ENCODE data around the gene N4BP2L1. TPM values are rescaled to one million over a fixed set of nuclear protein-coding genes. Genes with fewer than 3 reads are reported as not detected.

Gene N4BP2L1
- total RNA-seq, 1 experiment from 2014 or later, result 1.1 TPM

DNA sequence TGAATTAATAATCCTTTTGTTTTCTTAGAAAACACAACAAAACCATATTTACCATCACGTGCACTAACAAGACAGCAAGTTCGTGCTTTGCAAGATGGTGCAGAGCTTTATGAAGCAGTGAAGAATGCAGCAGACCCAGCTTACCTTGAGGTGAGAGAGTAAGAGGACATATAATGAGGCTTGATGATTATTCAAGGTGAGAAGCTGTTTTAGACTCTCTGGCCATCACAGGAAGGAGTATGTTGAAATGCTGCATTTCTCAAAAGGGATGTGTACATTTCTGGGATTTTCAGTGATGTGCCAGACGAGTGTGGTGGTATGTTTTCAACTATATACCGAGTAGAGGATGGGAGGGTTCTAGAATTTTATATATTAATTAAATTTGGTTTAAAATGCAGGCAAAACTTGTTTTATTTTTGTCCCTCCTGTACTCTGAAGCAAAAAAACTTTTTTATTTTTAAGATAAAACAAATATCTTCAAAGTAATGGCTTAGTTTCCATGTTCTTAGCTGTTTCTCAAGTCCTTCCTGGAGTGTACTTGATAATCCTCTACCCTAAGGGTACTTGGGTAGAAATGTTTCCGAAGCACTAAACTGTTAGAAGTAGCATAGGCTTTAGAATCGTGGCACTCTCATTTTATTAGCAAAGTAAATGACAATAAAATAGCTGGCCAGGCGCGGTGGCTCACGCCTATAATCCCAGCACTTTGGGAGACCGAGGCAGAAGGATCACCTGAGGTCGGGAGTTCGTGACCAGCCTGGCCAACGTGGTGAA, 51.1 kb downstream of the N4BP2L1 start:
- H3K79me2 ChIP-seq (ENCODE audit: insufficient read depth, low read length), result no peaks in the 10 kb centered on the region
- RAD21 ChIA-PET (ENCODE audit: low non-redundant PET in 1 of 2, low total read pairs in 2 of 2, uncharacterized antibody in 2 of 2, unreplicated experiment in 2 of 2), result no interaction called here
- no peaks in the 10 kb centered on the region for H3K9me3 ChIP-seq (ENCODE audit: control insufficient read depth in 1 of 2, insufficient read depth in 1 of 2, low read depth in 1 of 2, low read length in 2 of 2)
- H4K20me1 ChIP-seq (ENCODE audit: insufficient read depth), result no peaks in the 10 kb centered on the region
- H3K4me2 ChIP-seq (ENCODE audit: low read length), result no peak overlapping the region
- H2AFZ ChIP-seq (ENCODE audit: low read depth, low read length, poor library complexity, severe bottlenecking), result no peak overlapping the region
- CTCF ChIA-PET, result no interaction called here
- ATAC-seq (no peak), DNase-seq (ENCODE audit: low read depth, low spot score) (no peak)
- no peaks in the 10 kb centered on the region for H3K27me3 ChIP-seq (ENCODE audit: insufficient read depth, low read length)
- no peak for TF ChIP-seq SIN3A (IDR thresholded peaks at IDR 0.05; ENCODE audit: low read depth)
- peaks cover 4 to 29% of the 10 kb centered on the region in 2 experiments for H3K36me3 ChIP-seq (ENCODE audit: control insufficient read depth in 1 of 2, insufficient read depth in 2 of 2, low read length in 2 of 2)
- no TSS peak for BruUV-seq (replicated peaks)
- H3K9ac ChIP-seq (ENCODE audit: low read length), result no peak overlapping the region
- no peak overlapping the region for H3K4me3 ChIP-seq (replicated peaks in 1 of 2; ENCODE audit: low read depth in 1 of 2, low read length in 2 of 2)
- intact Hi-C loops (cut with micrococcal nuclease), result no loop called here
- no peak overlapping the region for H3K27ac ChIP-seq (ENCODE audit: low read depth, low read length)
- no peaks in the 10 kb centered on the region for H3K9me2 ChIP-seq (ENCODE audit: insufficient read depth)
- H3K4me1 ChIP-seq (ENCODE audit: control insufficient read depth in 1 of 2, insufficient read depth in 2 of 2, low read length in 2 of 2), result no peaks in the 10 kb centered on the region
- POLR2A ChIA-PET, result no interaction called here

DNA sequence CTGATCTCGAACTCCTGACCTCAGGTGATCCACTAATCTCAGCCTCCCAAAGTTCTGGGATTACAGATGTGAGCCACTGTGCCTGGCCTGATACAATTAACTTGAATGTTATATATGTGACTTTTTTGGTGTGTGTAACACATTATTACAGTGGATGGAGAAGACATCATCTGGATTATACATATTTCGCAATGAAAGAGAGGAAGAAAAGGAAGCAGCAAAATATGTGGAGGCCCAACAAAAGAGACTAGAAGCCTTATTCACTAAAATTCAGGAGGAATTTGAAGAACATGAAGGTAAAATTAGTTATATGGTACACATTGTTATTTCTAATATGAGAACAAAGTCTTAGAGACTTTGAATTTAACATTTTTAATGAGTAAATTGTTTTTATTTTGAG, 57.1 kb downstream of the N4BP2L1 start:
- ChIA-PET CTCF (no interaction called here), POLR2A (no interaction called here), RAD21 (ENCODE audit: low non-redundant PET in 1 of 2, low total read pairs in 2 of 2, uncharacterized antibody in 2 of 2, unreplicated experiment in 2 of 2) (no interaction called here)
- peaks cover 2 to 17% of the 10 kb centered on the region in 2 experiments for H3K36me3 ChIP-seq (ENCODE audit: control insufficient read depth in 1 of 2, insufficient read depth in 2 of 2, low read length in 2 of 2)
- H3K4me1 ChIP-seq (ENCODE audit: control insufficient read depth in 1 of 2, insufficient read depth in 2 of 2, low read length in 2 of 2), result no peaks in the 10 kb centered on the region
- no peak overlapping the region for H2AFZ ChIP-seq (ENCODE audit: low read depth, low read length, poor library complexity, severe bottlenecking)
- H3K9me3 ChIP-seq (ENCODE audit: control insufficient read depth in 1 of 2, insufficient read depth in 1 of 2, low read depth in 1 of 2, low read length in 2 of 2), result no peaks in the 10 kb centered on the region
- no TSS peak for BruUV-seq (replicated peaks)
- no peaks in the 10 kb centered on the region for H4K20me1 ChIP-seq (ENCODE audit: insufficient read depth)
- DNase-seq (ENCODE audit: low read depth, low spot score) (no peak), ATAC-seq (no peak)
- H3K79me2 ChIP-seq (ENCODE audit: insufficient read depth, low read length), result no peaks in the 10 kb centered on the region
- H3K4me3 ChIP-seq (replicated peaks in 1 of 2; ENCODE audit: low read depth in 1 of 2, low read length in 2 of 2), result no peak overlapping the region
- no peak overlapping the region for H3K27ac ChIP-seq (ENCODE audit: low read depth, low read length)
- no peak overlapping the region for H3K9ac ChIP-seq (ENCODE audit: low read length)
- TF ChIP-seq EZH2phosphoT487 (IDR thresholded peaks at IDR 0.05; ENCODE audit: borderline replicate concordance), result no peak
- TF ChIP-seq ELF1 (IDR thresholded peaks at IDR 0.05; ENCODE audit: borderline replicate concordance, low read depth), result no peak
- no peak for TF ChIP-seq TCF7L2 (IDR thresholded peaks at IDR 0.05; ENCODE audit: borderline replicate concordance, extremely low read depth, insufficient read depth, insufficient read length)
- TF ChIP-seq, protein P1, sequence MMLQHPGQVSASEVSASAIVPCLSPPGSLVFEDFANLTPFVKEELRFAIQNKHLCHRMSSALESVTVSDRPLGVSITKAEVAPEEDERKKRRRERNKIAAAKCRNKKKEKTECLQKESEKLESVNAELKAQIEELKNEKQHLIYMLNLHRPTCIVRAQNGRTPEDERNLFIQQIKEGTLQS (IDR thresholded peaks at IDR 0.05), result no peak
- TF ChIP-seq, protein P2, sequence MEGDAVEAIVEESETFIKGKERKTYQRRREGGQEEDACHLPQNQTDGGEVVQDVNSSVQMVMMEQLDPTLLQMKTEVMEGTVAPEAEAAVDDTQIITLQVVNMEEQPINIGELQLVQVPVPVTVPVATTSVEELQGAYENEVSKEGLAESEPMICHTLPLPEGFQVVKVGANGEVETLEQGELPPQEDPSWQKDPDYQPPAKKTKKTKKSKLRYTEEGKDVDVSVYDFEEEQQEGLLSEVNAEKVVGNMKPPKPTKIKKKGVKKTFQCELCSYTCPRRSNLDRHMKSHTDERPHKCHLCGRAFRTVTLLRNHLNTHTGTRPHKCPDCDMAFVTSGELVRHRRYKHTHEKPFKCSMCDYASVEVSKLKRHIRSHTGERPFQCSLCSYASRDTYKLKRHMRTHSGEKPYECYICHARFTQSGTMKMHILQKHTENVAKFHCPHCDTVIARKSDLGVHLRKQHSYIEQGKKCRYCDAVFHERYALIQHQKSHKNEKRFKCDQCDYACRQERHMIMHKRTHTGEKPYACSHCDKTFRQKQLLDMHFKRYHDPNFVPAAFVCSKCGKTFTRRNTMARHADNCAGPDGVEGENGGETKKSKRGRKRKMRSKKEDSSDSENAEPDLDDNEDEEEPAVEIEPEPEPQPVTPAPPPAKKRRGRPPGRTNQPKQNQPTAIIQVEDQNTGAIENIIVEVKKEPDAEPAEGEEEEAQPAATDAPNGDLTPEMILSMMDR (IDR thresholded peaks at IDR 0.05 in 2 of 3, conservative IDR thresholded peaks at IDR 0.05 in 1 of 3; ENCODE audit: borderline replicate concordance in 1 of 3, insufficient read depth in 1 of 3, low read depth in 2 of 3, low read length in 2 of 3), result no peak
- no peaks in the 10 kb centered on the region for H3K9me2 ChIP-seq (ENCODE audit: insufficient read depth)
- H3K4me2 ChIP-seq (ENCODE audit: low read length), result no peak overlapping the region
- intact Hi-C loops (cut with micrococcal nuclease), result no loop called here
- H3K27me3 ChIP-seq (ENCODE audit: insufficient read depth, low read length), result no peaks in the 10 kb centered on the region

Measured in HCT116 (cell line).